PFSK-1 (cell line): ENCODE results near the gene NFE2L3.

ENCODE experiments used
- POLR2AphosphoS5 ChIP-seq: IDR thresholded peaks from 2 replicates; pipeline ENCODE4 v1.6.1; 2012; ENCODE audit warnings: low read depth, mild to moderate bottlenecking, control low read depth, low read length, moderate library complexity
- REST ChIP-seq, 2 experiments: IDR thresholded peaks; 2 replicates each; pipeline versions ENCODE4 v1.6.1 to v1.8.0; 2011 to 2012; ENCODE audit warnings: low read depth in 2 of 2, low read length in 2 of 2, control low read depth in 1 of 2, inconsistent platforms in 1 of 2, mild to moderate bottlenecking in 1 of 2, moderate library complexity in 1 of 2; ENCODE audit not compliant: insufficient read depth in 1 of 2
- TAF1 ChIP-seq: IDR thresholded peaks from 2 replicates; pipeline ENCODE4 v1.6.1; 2012; ENCODE audit warnings: low read length, control low read depth, borderline replicate concordance; ENCODE audit not compliant: insufficient read depth

GRCh38 chr7:26182706-26183105 is 30.7 kb downstream of the NFE2L3 start:
- TF ChIP-seq REST (IDR thresholded peaks at IDR 0.05; ENCODE audit: insufficient read depth in 1 of 2, low read depth in 2 of 2, low read length in 2 of 2) (no peak), TAF1 (no peak), POLR2AphosphoS5 (no peak)
